Motor neuron (in vitro differentiated cells): ENCODE data around the gene RBFOX2. TPM values are rescaled to one million over a fixed set of nuclear protein-coding genes. Genes with fewer than 3 reads are reported as not detected.
A peak's percentile ranks its signal among the peaks of the same experiment; 100 is the strongest.

Experiments used
- ATAC-seq, 8 experiments: fragments of 200-7000 bp; cut with Tn5 transposase; replicated peaks in 6 of 8; 2 replicates each; pipeline ENCODE4 v1.8.0; 2021; ENCODE audit warnings: mild to moderate bottlenecking in 8 of 8, moderate library complexity in 8 of 8
- H3K27ac ChIP-seq, 2 donors: fragments of 250-450 bp; sonication (Bioruptor Pico); 2 replicates each; pipeline ENCODE4 v1.9.0; 2021; ENCODE audit warnings: antibody characterized with exemption in 2 of 2, mild to moderate bottlenecking in 2 of 2, moderate library complexity in 1 of 2
- H3K4me1 ChIP-seq, 2 donors: fragments of 250-450 bp; sonication (Bioruptor Pico); replicated peaks in 1 of 2; 2 replicates each; pipeline ENCODE4 v1.6.1; 2021; ENCODE audit warnings: antibody characterized with exemption in 2 of 2, mild to moderate bottlenecking in 2 of 2, moderate library complexity in 1 of 2
- H3K4me3 ChIP-seq, 5 donors: fragments of 250-450 bp; sonication (Bioruptor Pico); 2 replicates each; pipeline ENCODE4 v1.9.0; 2021; ENCODE audit warnings: antibody characterized with exemption in 5 of 5, mild to moderate bottlenecking in 5 of 5, moderate library complexity in 4 of 5
- WGBS, 10 experiments: fragments of 450-650 bp; shearing (Covaris generic); methylation state at CpG; one replicate each; pipeline ENCODE4 v1.0.0; 2022; 5-methylcytosine and 5-hydroxymethylcytosine counted together
- in situ Hi-C, 9 experiments: fragments of 400-800 bp; cut with MboI; loops; one replicate each; pipeline ENCODE4 v1.15.0; 2021; ENCODE audit warnings: low sequenced_read_pairs in 9 of 9, low pct_unique_long_range_greater_than_20kb in 2 of 9; ENCODE audit not compliant: unreplicated experiment in 9 of 9
- total RNA-seq, 8 experiments: library from RNA; unstranded; fragments of 300-600 nt; gene quantifications; 2 replicates each; pipeline versions ENCODE4 v1.2.3 to v1.2.4, GENCODE V29; 2022

The RBFOX2 gene
- total RNA-seq, 8 experiments from 2014 or later, result 105 to 229 (median 174) TPM

DNA sequence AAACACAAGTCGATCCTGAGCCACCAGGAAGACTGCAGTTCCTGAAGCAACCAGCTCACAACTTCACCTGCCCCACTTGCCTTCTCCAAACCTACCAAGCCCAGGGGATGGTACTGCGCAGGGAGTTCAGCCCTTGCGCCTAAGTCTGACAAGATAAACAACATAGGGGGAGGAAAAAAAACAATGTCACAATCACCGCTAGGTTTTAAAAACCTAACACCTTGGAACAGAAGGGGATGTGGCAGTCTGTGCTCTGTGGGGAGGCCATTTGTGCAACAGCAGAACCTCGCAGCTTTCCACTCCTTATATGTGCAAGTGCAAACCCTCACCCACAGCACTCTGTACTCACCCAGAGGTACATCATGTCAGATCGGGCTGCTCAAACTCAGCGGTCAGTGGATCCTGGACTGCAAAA is 134.2 kb downstream of the RBFOX2 start:
- peak; percentile 27 to 69 (median 64) for ATAC-seq
- H3K4me3 ChIP-seq, result no peak overlapping the region
- H3K27ac ChIP-seq, result no peak overlapping the region
- in situ Hi-C loops, result no loop called here
- 54 to 93% (median 75%) methylated on average over 1 to 5 of the region's 7 CpGs; no CpG with 5 or more reads in 2 of the 10 experiments for WGBS, 10 experiments
- H3K4me1 ChIP-seq, result peaks cover 0 to 12% of the 10 kb centered on the region in 2 donors

DNA sequence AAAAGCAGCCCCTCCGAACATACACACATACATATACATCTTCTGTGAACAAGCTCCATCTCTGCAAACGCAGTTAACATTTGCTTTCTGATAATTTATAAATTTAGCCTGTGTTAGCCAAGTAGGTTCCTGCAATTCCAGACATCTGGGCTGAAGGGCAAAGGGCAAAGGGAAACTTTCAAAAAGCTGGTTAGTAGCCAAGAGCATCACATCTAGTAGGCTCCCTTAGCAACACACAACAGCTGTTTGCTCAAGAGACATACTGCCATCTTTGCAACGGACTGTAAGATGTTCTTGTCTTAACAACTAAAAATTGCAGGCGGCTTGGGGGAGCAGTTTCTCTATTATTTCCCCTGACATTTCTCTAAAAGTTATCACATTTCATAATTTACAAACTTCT is 134.9 kb downstream of the RBFOX2 start:
- in situ Hi-C loops, result no loop called here
- ATAC-seq, result no peak
- no peak overlapping the region for H3K27ac ChIP-seq
- H3K4me1 ChIP-seq, result peaks cover 0 to 12% of the 10 kb centered on the region in 2 donors
- H3K4me3 ChIP-seq, result no peak overlapping the region
- WGBS, 10 experiments, result 40 to 100% (median 80%) methylated on average over 1 to 4 of the region's 4 CpGs; no CpG with 5 or more reads in 3 of the 10 experiments

DNA sequence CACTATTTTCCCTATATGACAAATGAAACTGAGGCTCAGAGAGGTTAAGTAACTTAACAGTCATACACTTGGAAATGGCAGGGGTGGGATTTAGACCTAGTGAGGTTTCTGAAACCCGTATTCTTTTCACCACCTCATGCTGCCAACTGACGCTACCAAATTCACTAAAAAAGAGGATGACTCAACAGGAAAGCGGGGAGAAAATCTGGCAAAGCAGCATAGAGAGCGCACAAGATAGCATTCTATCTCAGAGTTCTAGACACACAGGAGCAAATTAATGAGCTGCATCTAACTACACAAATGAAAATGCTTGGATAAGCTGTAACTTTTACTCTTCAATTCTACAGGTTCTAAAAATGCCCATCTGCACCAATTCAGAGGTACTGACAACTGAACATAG is 136.4 kb downstream of the RBFOX2 start:
- no peak overlapping the region for H3K4me3 ChIP-seq
- ATAC-seq, result no peak
- no peak overlapping the region for H3K27ac ChIP-seq
- in situ Hi-C loops, result no loop called here
- WGBS, 10 experiments, result 21 to 100% (median 88%) methylated on average over 2 to 4 of the region's 4 CpGs
- peaks cover 0 to 12% of the 10 kb centered on the region in 2 donors for H3K4me1 ChIP-seq

DNA sequence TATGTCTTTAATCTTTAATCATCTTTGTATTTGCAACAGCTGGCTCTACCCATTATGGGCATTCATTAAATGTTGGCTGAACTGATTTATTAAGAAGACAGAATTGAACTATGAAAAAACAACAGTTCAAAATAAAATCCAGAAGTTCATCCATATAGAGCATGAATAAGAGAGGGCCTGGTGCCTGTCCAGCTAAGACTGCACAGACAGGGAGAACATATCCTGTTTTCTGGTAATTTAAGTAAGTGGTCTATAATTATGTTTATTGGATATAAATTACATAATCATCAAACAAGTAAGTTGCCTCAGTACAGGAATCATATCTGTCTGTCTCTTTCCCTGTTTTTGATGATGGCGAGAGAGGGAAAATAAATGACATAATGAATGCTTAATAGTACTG is 137.2 kb downstream of the RBFOX2 start:
- in situ Hi-C loops, result no loop called here
- Histone ChIP-seq H3K4me3 (no peak overlapping the region), H3K4me1 (peaks cover 0 to 12% of the 10 kb centered on the region in 2 donors), H3K27ac (no peak overlapping the region)
- no peak for ATAC-seq
- 60 to 100% (median 100%) methylated on average over 1 of the region's 1 CpG; no CpG with 5 or more reads in 2 of the 10 experiments for WGBS, 10 experiments

DNA sequence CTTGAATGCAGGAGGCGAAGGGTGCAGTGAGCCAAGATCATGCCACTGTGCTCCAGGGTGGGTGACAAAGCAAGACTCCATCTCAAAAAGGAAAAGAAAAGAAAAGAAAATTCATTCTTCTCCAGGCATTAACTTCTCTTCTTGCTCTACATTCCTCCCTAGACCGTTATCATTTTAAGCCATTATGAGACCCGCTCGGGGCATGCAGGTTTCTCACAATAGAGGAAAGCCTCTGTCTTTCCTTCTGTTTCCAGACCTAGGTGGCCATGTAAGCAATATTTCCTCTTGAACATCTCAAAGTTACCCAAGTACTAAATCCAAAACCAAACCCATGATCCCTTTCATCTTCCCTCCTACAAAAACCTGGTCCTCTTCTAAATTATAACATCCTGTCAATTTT is 139.6 kb downstream of the RBFOX2 start:
- Histone ChIP-seq H3K4me1 (peaks cover 0 to 5% of the 10 kb centered on the region in 2 donors), H3K4me3 (no peak overlapping the region), H3K27ac (no peak overlapping the region)
- WGBS, 10 experiments, result 86 to 100% (median 98%) methylated on average over 2 to 4 of the region's 4 CpGs; no CpG with 5 or more reads in 2 of the 10 experiments
- in situ Hi-C loops, result no loop called here
- no peak for ATAC-seq

DNA sequence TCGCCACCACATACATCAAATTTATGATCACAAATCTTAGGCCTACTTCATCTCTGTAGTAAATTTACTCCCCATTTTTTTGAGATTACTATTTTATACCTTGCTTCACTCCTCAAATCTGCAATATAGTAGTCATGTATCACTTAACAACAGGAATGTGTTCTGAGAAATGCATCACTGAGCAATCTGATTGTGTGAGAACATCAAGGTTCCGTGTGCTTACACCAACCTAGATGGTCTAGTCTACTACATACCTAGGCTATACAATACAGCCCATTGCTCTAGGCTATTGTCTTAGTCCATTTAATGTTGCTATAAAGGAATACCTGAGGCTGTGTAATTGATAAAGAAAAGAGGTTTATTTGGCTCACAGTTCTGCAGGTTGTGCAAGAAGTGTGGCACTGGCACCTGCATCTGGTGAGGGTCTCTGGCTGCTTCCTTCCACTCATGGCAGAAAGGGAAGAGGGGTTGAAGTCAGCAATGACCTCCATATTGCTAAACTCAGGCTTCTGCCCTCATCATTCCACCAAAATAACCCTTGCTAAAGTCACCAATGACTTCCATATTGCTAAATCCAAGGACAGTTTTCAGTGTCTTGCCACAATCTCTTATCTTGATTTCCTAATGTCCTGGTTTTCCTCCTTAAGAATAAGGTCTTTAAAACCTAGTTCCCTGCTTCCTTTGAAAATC is 140.3 kb downstream of the RBFOX2 start:
- H3K4me1 ChIP-seq, result peaks cover 0 to 3% of the 10 kb centered on the region in 2 donors
- H3K4me3 ChIP-seq, result no peak overlapping the region
- ATAC-seq, result no peak
- no peak overlapping the region for H3K27ac ChIP-seq
- in situ Hi-C loops, result no loop called here
- WGBS, 10 experiments, result 86 to 100% (median 100%) methylated on average over 1 to 2 of the region's 2 CpGs

DNA sequence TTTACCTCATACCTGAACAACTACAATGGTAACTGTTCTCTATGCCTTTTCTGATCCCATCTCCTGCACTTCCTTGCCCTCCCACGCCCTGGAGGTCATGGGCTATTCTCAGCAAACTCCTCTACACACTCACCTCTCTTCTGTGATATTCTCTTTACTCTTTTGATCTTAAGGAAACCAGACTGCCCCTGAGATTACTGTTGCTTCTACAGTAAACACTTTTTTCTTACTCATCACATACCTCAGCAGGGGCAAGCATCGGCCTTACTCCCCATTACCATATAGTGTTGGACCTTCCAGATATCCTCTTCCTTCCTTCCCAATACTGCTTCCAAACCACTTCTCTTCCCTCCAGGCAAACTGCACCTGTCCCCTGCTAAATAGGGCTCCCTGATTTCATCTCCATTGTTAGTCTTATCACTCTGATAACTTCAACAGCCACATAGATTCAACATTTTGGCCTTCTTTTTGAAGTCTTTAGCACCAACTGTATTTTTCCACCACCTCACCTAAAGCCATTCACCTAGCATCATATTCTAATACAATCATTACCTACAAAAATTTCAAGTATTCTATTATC is 141.2 kb downstream of the RBFOX2 start:
- no peak overlapping the region for H3K27ac ChIP-seq
- 95 to 100% (median 100%) methylated on average over 1 to 2 of the region's 2 CpGs; no CpG with 5 or more reads in 2 of the 10 experiments for WGBS, 10 experiments
- H3K4me3 ChIP-seq, result no peak overlapping the region
- ATAC-seq, result no peak
- H3K4me1 ChIP-seq, result peaks cover 0 to 4% of the 10 kb centered on the region in 2 donors
- in situ Hi-C loops, result no loop called here

DNA sequence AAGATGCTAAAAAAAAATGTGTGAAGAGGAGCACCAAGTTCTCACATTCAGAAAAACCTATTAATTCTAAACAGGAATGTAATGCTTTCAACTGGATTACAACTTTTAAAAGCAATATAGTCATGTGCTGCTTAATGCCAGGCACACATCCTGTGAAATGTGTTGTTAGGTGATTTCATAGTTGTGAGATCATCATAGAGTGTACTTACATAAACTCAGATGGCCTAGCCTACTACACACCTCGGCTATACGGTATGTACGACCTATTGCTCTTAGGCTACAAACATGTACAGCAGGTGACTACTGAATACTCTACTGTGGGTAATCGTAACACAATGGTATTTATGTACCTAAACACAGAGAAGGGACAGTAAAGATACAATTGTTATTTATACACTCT is 142.3 kb downstream of the RBFOX2 start:
- in situ Hi-C loops, result no loop called here
- ATAC-seq, result peak in 2 of 8 experiments; percentile 61 to 65
- Histone ChIP-seq H3K4me3 (no peak overlapping the region), H3K27ac (no peak overlapping the region), H3K4me1 (peaks cover 0 to 4% of the 10 kb centered on the region in 2 donors)
- WGBS, 10 experiments, result 91 to 100% (median 96%) methylated on average over 1 to 4 of the region's 4 CpGs; no CpG with 5 or more reads in 5 of the 10 experiments

DNA sequence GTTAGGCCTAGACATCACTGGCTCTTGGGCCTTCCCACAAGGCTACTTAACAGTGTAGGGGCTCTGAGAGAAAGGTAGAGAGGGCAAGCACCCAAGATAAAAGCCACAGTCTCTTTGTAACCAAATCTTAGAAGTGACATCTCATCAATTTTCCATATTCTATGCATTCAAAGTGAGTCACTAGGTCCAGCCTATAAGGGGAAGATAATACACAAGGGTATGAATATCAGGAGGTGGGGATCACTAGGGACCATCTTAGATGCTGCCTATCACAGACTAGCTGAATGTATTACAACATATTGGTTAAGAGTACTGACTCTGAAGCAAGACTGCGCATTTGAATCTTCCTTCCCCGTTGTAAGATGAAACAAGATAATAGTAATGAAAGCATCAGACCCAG is 144.1 kb downstream of the RBFOX2 start:
- Histone ChIP-seq H3K4me3 (no peak overlapping the region), H3K27ac (no peak overlapping the region), H3K4me1 (peaks cover 0 to 4% of the 10 kb centered on the region in 2 donors)
- WGBS, 10 experiments, result 0 to 100% (median 83%) methylated on average over 1 to 2 of the region's 2 CpGs; no CpG with 5 or more reads in 1 of the 10 experiments
- ATAC-seq, result peak in 3 of 8 experiments; percentile 35 to 59 (median 53)
- in situ Hi-C loops, result no loop called here

DNA sequence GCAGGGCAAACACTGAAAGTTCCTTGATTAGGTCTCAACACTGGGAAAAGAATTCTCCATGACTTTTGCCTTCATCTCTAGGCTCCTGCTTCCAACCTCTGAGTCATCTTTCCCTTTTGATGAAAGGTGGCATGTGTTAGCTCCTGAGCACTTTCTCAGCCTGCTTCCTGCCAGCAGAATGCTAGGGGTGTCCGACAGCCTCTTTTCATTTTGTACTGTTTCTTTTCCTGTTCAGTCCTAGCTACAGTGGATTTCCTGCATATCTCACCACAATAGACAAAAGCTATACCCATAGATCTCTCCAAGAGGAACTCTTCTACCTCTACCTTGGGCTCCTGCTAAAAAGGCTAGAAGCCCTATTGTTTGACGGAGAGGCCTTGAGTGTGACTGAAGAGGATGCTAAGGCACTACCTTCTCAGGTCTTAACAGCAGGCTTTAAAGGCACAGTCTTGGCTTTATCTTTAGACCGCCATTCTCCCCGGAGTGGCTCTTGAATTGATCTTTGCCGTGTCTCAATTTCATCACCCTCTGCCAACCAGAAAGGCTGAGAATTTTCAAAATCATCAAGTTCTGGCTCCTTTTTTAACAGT is 145.5 kb downstream of the RBFOX2 start:
- Histone ChIP-seq H3K4me1 (peaks cover 0 to 4% of the 10 kb centered on the region in 2 donors), H3K4me3 (no peak overlapping the region), H3K27ac (no peak overlapping the region)
- in situ Hi-C loops, result no loop called here
- ATAC-seq, result peak in 5 of 8 experiments; percentile 20 to 45 (median 40)
- WGBS, 10 experiments, result 54 to 100% (median 80%) methylated on average over 1 to 5 of the region's 5 CpGs; no CpG with 5 or more reads in 1 of the 10 experiments

DNA sequence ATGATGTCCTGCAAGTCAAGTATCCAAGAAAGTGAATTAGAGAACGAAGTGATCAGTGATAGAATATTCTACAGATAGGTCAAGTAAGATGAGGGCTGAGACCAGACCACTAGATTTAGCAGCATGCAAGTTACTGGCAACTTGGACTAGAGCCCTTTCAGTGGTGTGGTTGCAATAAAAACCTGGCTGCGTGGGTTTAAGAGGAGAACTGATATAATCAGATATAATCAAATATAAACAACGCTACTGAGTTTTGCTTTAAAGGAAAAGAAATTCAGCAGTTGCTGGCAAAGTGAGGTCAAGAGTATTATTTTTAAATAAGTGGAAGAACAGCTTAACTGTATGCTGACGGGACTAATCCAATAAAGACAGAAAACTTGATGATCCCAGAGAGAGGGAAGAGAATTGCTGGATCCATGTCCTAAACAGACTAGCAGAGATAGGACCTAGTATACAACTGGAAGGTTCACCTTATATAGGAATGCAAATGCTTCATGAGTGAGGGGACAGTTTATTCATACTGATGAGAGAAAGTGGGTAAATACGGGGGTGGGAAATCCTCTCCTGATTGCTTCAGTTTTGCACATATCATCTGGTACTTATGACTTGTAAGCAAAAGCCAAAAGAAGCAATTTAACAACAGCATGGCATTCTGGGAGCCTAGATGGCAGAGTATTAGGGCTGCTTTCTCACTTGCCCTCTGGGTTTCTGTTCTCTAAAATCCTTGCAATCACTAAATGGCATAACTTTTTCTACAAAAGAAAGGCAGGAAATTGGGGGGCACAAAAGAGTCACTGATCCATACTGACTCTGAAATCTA is 146.2 kb downstream of the RBFOX2 start:
- Histone ChIP-seq H3K4me3 (no peak overlapping the region), H3K27ac (no peak overlapping the region), H3K4me1 (peaks cover 0 to 4% of the 10 kb centered on the region in 2 donors)
- ATAC-seq, result no peak
- WGBS, 10 experiments, result 13 to 100% (median 82%) methylated on average over 1 to 5 of the region's 5 CpGs
- in situ Hi-C loops, result no loop called here

DNA sequence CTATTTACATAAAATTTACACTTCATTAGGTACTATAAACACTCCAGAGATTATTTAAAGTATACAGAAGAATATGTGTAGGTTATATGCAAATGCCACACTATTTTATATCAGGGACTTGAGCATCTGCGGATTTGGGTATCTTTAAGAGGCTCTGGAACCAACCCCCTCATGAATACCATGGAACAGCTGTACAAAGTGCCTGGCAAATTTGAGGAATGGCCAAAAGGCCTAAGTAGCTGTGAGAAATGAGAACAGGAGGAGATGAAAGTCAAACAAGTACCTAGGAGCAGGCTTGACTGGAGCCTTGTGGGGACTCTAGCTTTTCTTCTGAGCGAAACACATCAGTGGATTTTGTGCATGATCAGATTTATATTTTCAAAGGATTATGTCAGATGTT is 149.3 kb downstream of the RBFOX2 start:
- no peak for ATAC-seq
- in situ Hi-C loops, result no loop called here
- WGBS, 10 experiments, result 79 to 100% (median 97%) methylated on average over 1 to 2 of the region's 2 CpGs; no CpG with 5 or more reads in 4 of the 10 experiments
- Histone ChIP-seq H3K4me1 (peaks cover 0 to 4% of the 10 kb centered on the region in 2 donors), H3K27ac (no peak overlapping the region), H3K4me3 (no peak overlapping the region)

DNA sequence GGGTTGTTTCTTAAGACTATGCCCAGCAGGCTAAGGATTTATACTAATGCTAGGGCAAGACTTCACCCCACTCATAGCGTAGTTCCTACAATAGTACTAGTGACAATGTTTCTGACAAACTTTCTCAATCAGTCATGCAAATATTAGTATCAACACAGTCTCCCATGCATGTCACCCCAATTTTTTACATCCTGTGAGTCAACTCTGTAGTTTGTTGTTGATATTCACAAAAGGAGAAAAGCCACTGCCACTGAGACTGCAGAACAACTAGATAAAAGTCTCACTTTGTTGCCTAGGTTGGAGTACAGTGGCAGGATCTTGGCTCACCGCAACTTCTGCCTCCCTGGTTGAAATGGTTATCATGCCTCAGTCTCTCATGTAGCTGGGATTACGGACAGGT is 155.2 kb downstream of the RBFOX2 start:
- Histone ChIP-seq H3K4me3 (no peak overlapping the region), H3K4me1 (no peaks in the 10 kb centered on the region), H3K27ac (no peak overlapping the region)
- ATAC-seq, result no peak
- WGBS, 10 experiments, result 80 to 100% (median 100%) methylated on average over 1 to 3 of the region's 3 CpGs; no CpG with 5 or more reads in 3 of the 10 experiments
- in situ Hi-C loops, result no loop called here
